Hippocampal formation (tissue), 2 donors: ENCODE results near the gene NHS.
A peak's percentile ranks its signal among the peaks of the same experiment; 100 is the strongest.

Experiments used
- DNase-seq, 2 donors: peaks; one replicate each; lab custom pipeline; 2025; lab: John Stamatoyannopoulos, UW

Gene NHS

GRCh38 chrX:17674601-17675000, 299.6 kb downstream of the NHS start:
- no peak for DNase-seq

- DNase-seq: no peak
Measured at GRCh38 chrX:17679261-17679660, 304.3 kb downstream of the NHS start.

GRCh38 chrX:17679820-17680219, 304.8 kb downstream of the NHS start:
- no peak for DNase-seq

- no peak for DNase-seq
Measured at GRCh38 chrX:17680732-17681413, 305.9 kb downstream of the NHS start.

DNA sequence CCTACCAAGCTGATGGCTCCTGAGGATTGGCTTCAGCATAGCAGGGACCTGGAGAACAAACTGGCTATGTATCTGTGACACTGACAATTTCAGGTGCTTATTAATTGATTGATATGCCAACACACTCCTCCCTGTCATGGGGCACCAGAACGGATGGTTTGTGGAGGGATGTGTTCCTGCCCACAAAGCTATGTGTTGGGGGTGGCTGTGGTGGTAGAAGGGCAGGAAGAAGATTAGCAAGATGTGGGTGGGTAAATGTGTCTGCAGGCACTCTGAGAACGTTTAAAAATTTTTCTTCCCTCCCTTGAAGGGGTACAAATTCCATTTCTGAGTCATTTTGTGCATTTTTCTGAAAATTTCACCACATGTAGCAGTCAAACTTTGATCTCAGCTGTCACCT, 307.3 kb downstream of the NHS start:
- no peak for DNase-seq

DNA sequence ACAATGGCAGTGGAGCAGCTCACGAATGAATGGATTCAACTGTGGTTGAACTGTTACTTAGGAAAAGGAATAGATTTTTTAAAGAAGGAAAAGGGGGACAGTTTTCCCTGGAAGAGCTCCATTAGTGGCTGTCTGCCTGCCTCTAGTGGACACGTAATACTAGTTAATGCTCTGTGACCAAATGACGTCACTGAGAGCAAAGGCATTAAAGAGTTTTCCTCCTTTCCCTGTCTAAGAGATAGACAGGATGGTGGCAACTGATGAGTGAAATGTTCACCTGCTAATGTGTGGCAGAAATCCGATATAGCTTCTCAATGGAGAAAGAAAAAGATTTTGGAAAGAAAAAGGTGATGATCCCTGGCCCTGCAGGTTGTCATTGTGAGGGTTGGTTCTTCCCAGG, 310.0 kb downstream of the NHS start:
- DNase-seq: no peak

GRCh38 chrX:17687648-17688047, 312.6 kb downstream of the NHS start:
- no peak for DNase-seq

DNA sequence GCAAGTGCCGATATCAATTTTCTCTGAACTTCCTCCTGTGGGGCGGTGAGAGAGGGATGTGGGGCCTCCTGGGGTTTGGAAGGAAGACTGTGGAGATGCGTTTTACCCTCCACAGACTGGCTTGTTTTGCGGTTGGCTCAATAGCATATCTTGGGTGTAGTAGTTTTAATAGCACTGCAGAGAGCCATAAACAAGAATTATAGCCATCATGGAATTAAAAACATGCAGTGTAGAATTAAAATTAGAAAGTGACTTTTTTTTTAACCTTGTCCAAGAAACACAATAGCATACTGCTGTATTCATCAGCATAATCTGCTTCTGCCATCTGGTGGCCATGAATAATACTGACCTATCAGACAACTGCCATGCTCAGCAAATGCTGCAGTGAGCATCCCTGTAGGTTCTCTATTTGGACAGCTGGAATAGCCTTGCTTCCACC, 315.0 kb downstream of the NHS start:
- peak; percentile 29 to 60 for DNase-seq

DNA sequence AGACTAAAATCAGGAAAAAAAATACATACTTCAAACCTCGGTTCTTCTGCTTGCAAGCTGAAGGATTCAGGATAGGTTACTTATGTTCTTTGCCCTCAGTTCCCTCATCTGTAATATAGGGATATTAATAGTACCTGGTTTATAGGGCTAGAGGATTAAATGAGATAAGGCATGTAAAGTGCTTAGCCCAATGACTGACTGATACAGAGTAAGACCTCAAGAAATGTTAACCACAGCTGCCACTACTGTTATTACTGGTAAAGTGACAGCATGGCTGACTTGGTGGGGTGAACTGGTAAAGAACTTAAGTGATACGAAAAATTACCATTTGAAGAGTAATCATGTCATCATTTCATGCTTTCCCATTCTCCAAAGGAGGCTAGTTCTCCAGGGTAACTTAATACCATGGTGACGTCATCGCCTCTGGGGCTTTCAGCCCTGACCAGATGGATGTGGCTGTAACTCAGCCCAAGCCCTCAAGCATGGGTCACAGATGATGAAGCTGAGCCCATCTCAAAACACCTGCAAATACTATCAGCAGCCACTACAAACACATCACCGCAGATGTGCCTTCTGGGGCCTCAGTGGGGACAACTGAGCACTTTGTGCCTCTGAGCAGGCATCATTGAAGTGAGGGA, 317.8 kb downstream of the NHS start:
- no peak for DNase-seq

- DNase-seq: no peak
Measured at GRCh38 chrX:17697191-17697590, 322.2 kb downstream of the NHS start.

DNA sequence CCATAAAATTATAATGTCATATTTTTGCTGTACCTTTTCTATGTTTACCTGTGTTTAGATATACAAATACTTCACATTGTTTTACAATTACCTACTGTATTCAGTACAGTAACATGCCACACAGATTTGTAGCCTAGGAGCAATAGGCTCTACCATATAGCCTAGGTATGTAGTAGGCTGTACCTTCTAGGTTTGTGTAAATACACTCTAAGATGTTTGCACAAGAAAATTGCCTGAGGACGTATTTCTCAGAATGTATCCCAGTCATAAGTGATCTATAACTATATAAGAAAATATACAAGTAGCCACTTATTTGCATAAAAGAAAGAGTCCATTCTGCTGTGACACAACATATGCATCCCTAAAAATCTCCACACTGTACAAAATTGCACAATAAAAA, 326.0 kb downstream of the NHS start:
- no peak for DNase-seq

GRCh38 chrX:17703201-17703600, 328.2 kb downstream of the NHS start:
- DNase-seq: no peak

DNA sequence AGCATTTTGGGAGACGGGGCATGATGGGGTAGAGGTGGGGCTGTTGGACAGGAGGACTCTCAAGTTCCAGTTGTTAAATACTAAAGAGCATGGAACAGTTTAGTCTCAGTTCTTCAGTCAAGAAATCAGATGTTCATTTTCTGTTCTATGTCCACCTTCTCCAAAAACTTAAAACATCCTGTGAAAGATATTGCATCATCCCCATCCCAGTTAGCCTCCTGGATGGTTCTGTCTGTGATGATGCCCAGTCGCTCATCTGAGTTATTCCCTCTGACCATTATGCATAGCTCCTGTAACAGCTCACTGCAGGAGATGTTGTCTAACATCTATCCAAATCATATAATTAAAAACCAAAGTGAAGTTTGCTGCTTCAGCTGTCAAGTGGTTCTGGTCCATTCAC, 330.2 kb downstream of the NHS start:
- no peak for DNase-seq

GRCh38 chrX:17706676-17707075, 331.7 kb downstream of the NHS start:
- DNase-seq: no peak

GRCh38 chrX:17707731-17708130, 332.7 kb downstream of the NHS start:
- DNase-seq: no peak

GRCh38 chrX:17710871-17711301, 335.9 kb downstream of the NHS start:
- no peak for DNase-seq

DNA sequence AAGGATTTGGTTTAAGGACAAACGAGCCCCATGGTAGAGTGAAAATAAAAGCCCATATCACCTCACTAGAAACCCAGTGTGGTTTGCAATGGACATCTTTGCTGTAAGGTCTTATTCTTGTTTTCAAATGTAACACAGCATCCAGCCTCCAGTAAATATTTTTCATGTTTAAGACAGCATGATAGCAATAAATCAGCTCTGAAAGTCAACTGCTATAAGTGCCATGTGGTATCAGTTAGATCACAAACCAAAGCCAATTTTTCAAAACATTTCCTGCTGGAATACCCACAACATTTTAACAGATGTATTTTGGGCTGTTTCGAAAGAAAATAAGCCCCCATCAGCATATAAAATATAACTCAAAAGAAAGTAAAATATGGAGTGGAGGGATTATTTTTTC, 338.3 kb downstream of the NHS start:
- DNase-seq: no peak

DNA sequence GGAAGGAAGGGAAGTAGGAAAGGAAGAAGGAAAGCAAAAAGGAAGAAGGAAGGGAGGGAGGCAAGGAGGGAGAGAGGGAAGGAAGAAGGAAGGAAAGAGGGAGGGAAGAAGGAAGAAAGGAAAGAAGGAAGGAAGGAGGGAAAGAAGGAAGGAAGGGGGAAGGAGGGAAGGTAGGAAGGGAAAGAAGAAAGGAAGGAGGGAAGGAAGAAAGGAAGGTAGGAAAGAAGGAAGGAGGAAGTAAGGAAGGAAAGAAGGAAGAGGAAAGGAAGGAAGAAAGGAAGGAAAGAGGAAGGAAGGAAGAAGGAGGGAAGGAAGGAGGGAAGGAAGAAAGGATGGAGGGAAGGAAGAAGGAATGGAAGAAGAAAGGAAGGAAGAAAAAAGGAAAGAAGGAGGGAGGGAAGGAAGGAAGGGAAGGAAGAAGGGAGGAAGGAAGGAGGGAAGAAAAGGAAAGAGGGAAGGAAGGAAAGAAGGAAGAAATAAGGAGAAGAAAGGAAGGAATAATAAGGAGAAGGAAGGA, 343.7 kb downstream of the NHS start:
- no peak for DNase-seq

DNA sequence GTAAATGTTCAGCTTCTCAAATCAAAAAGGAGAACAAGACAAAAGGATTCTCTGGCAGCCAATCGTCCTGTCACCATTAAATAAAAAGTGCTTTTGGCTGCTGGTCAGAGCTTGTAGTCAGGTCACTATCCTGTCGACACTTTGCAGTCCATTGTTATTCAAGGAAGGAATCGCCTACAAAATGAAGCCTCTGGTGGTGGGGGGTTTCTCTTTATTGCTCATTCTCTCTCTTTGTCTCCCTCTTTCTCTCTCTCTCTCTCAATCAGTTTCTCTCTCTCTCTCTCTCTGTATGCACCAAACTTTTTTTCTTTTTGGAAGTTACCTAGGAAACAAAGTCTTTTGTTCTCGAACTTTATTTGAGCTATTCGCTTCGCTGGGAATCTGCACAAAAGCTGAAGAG, 344.7 kb downstream of the NHS start:
- no peak for DNase-seq

GRCh38 chrX:17721715-17722114, 346.7 kb downstream of the NHS start:
- no peak for DNase-seq

- DNase-seq: no peak
Measured at GRCh38 chrX:17725181-17725580, 350.2 kb downstream of the NHS start.

DNA sequence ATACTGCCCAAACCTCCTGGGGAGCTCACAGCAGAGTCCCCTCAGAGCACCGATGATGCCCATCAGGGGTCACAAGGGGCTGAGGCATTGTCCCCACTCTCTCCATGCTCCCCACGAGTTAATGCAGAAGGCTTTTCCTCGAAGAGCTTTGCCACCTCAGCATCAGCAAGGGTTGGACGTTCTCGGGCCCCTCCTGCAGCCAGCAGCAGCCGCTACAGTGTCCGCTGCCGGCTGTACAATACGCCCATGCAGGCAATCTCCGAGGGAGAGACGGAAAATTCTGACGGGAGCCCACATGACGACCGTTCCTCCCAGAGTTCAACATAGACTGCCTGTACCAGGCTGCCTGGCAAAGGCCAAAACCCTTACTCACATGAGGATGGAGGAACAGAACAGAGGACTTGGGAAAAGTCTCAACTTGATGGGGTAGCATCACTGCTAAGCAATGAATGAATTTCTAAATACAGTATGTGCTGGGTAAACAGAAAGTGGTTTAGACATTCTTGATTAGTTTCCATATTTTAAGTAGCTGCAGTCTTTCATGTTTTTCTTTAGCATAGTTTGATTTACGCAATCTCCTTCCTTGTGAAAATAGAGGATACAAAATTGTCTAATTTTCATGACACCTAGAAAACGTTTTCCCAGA, 357.3 kb downstream of the NHS start:
- DNase-seq: no peak

DNA sequence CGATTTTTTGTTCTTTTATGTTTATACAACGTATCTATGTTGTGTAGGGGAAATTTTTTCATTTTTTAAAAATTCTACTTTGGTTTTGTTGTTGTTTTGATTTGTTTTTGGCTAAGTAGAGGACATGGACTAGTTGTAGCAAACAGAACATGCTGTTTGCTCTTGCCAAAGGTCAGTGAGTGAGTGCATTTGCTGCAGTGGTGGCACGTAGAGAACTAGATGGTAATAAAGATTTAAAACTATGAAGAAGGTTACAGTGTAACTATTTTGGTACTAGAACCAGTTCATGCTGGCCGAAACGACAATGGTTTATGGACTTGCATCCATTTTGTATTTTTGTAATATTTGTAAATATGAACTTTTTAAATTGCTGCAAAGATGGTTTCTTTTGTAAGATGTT, 360.4 kb downstream of the NHS start:
- no peak for DNase-seq
